ENCODE measurements around the gene GPX3. TPM values are rescaled to one million over a fixed set of nuclear protein-coding genes. Genes with fewer than 3 reads are reported as not detected.

GPX3 gene
- total RNA-seq, 4 donors from 2014 or later: 399 to 695 (median 446) TPM

GRCh38 chr5:151056379-151057325 lies 36.3 kb downstream of the GPX3 start:
- no peak for TF ChIP-seq POLR2A (IDR thresholded peaks at IDR 0.05)
- TF ChIP-seq CTCF (IDR thresholded peaks at IDR 0.05): no peak
- H3K4me3 ChIP-seq (ENCODE audit: low read depth, poor library complexity, severe bottlenecking): no peak overlapping the region
- WGBS, 2 donors: 95% methylated on average over 24 to 25 of the region's 25 CpGs
- DNase-seq (ENCODE audit: low spot score in 2 of 2): no peak
- intact Hi-C loops (cut with DNase I; ENCODE audit: low total_unique reads): no loop called here

- WGBS, 2 donors: 73 to 92% methylated on average over 5 of the region's 5 CpGs
- TF ChIP-seq CTCF (IDR thresholded peaks at IDR 0.05): no peak
- TF ChIP-seq POLR2A (IDR thresholded peaks at IDR 0.05): no peak
- intact Hi-C loops (cut with DNase I; ENCODE audit: low total_unique reads): no loop called here
- no peak for DNase-seq (ENCODE audit: low spot score in 2 of 2)
- H3K4me3 ChIP-seq (ENCODE audit: low read depth, poor library complexity, severe bottlenecking): no peak overlapping the region
Observed at GRCh38 chr5:151058301-151058700, 37.9 kb downstream of the GPX3 start.

GRCh38 chr5:151058891-151059489 lies 38.6 kb downstream of the GPX3 start:
- no peak for DNase-seq (ENCODE audit: low spot score in 2 of 2)
- WGBS, 2 donors: 87 to 89% methylated on average over 7 of the region's 7 CpGs
- TF ChIP-seq CTCF (IDR thresholded peaks at IDR 0.05) (no peak), POLR2A (IDR thresholded peaks at IDR 0.05) (no peak)
- no peak overlapping the region for H3K4me3 ChIP-seq (ENCODE audit: low read depth, poor library complexity, severe bottlenecking)
- intact Hi-C loops (cut with DNase I; ENCODE audit: low total_unique reads): no loop called here

GRCh38 chr5:151060742-151061141 lies 40.4 kb downstream of the GPX3 start:
- intact Hi-C loops (cut with DNase I; ENCODE audit: low total_unique reads): no loop called here
- 67 to 70% methylated on average over 6 of the region's 6 CpGs for WGBS, 2 donors

GRCh38 chr5:151062405-151063141 lies 42.2 kb downstream of the GPX3 start:
- intact Hi-C loops (cut with DNase I; ENCODE audit: low total_unique reads): no loop called here
- no peak overlapping the region for H3K4me3 ChIP-seq (ENCODE audit: low read depth, poor library complexity, severe bottlenecking)
- no peak for DNase-seq (ENCODE audit: low spot score in 2 of 2)
- TF ChIP-seq CTCF (IDR thresholded peaks at IDR 0.05) (no peak), POLR2A (IDR thresholded peaks at IDR 0.05) (no peak)
- 96% methylated on average over 5 of the region's 5 CpGs for whole genome bisulfite sequencing, 2 donors

More at GRCh38 chr5:151060742-151061141, 40.4 kb downstream of the GPX3 start:
- TF ChIP-seq CTCF (IDR thresholded peaks at IDR 0.05): no peak
- no peak overlapping the region for H3K4me3 ChIP-seq (ENCODE audit: low read depth, poor library complexity, severe bottlenecking)
- DNase-seq (ENCODE audit: low spot score in 2 of 2): no peak
